K562 (cell line): ENCODE measurements around the gene C1orf74. TPM values are rescaled to one million over a fixed set of nuclear protein-coding genes. Genes with fewer than 3 reads are reported as not detected.
A peak's percentile ranks its signal among the peaks of the same experiment; 100 is the strongest.

Experiments used
- ARID3B ChIP-seq: fragments of 250-450 bp; sonication (Bioruptor Pico); IDR thresholded peaks from 2 replicates; pipeline ENCODE4 v1.4.0; 2020; ENCODE audit warnings: borderline replicate concordance
- CBFA2T2 ChIP-seq: fragments of 450-650 bp; conservative IDR thresholded peaks from 2 replicates; pipeline ENCODE4 v1.6.1; 2017; ENCODE audit warnings: mild to moderate bottlenecking
- CC2D1A ChIP-seq: fragments of 450-650 bp; IDR thresholded peaks from 2 replicates; pipeline ENCODE4 v1.6.1; 2017; ENCODE audit warnings: mild to moderate bottlenecking
- CREM ChIP-seq: IDR thresholded peaks from 2 replicates; pipeline ENCODE4 v1.6.1; 2014; ENCODE audit warnings: antibody characterized with exemption, low read depth
- DEAF1 ChIP-seq: fragments of 450-650 bp; formaldehyde crosslinking; IDR thresholded peaks from 2 replicates; pipeline ENCODE4 v1.4.0; 2020; ENCODE audit warnings: mild to moderate bottlenecking, moderate library complexity
- FOXO4 ChIP-seq: fragments of 450-650 bp; formaldehyde crosslinking; IDR thresholded peaks from 2 replicates; pipeline ENCODE4 v1.4.0; 2020; ENCODE audit warnings: mild to moderate bottlenecking, moderate library complexity
- GTF2E2 ChIP-seq: fragments of 200-800 bp; sonication (Bioruptor generic); IDR thresholded peaks from 2 replicates; pipeline ENCODE4 v1.6.1; 2016; ENCODE audit warnings: missing genetic modification characterization, missing compliant biosample characterization
- HDGF ChIP-seq: fragments of 450-650 bp; IDR thresholded peaks from 2 replicates; pipeline ENCODE4 v1.6.1; 2016
- HINFP ChIP-seq: fragments of 450-650 bp; conservative IDR thresholded peaks from 2 replicates; pipeline ENCODE4 v1.6.1; 2016; ENCODE audit warnings: missing genetic modification characterization, low read depth, mild to moderate bottlenecking, control low read depth, missing compliant biosample characterization
- NRF1 ChIP-seq, 2 experiments: fragments of 450-650 bp; IDR thresholded peaks in 1 of 2; conservative IDR thresholded peaks in 1 of 2; 2 replicates each; pipeline ENCODE4 v1.6.1; 2014; ENCODE audit warnings: mild to moderate bottlenecking in 2 of 2
- PHF8 ChIP-seq: fragments of 200-600 bp; sonication (generic); IDR thresholded peaks from 2 replicates; pipeline ENCODE4 v1.6.1; 2012; ENCODE audit warnings: mixed run types, mild to moderate bottlenecking, inconsistent platforms, low read length, moderate library complexity, borderline replicate concordance
- RB1 ChIP-seq: fragments of 450-650 bp; IDR thresholded peaks from 2 replicates; pipeline ENCODE4 v1.6.1; 2017; ENCODE audit warnings: low read depth, mild to moderate bottlenecking
- U2AF1 ChIP-seq: fragments of 200-400 bp; formaldehyde crosslinking; optimal IDR thresholded peaks from 2 replicates; pipeline ENCODE3; 2017; ENCODE audit warnings: mild to moderate bottlenecking, low read depth, low read length, moderate library complexity
- ZBED1 ChIP-seq: IDR thresholded peaks from 2 replicates; pipeline ENCODE4 v1.6.1; 2014
- ZMIZ1 ChIP-seq, 2 experiments: fragments of 150-350 bp in 1 of 2; IDR thresholded peaks; 2 replicates each; pipeline ENCODE4 v1.6.1; 2012 to 2016; ENCODE audit warnings: low read depth in 2 of 2, low read length in 2 of 2, mild to moderate bottlenecking in 1 of 2, moderate library complexity in 1 of 2
- ZNF23 ChIP-seq: fragments of 250-450 bp; sonication (Bioruptor Pico); IDR thresholded peaks from 2 replicates; pipeline ENCODE4 v1.4.0; 2020; ENCODE audit warnings: mild to moderate bottlenecking
- ZNF644 ChIP-seq: fragments of 200-800 bp; sonication (Bioruptor generic); IDR thresholded peaks from 2 replicates; pipeline ENCODE4 v1.6.1; 2016; ENCODE audit warnings: low read depth, missing genetic modification characterization, missing compliant biosample characterization
- polyA plus RNA-seq, 8 experiments: library from polyadenylated mRNA; depleted of rRNA in 4 of 8; stranded (reverse) in 5 of 8; unstranded in 3 of 8; fragments of >200 nt; fragmentation: Nextera tagmentation in 2 of 8; fragmentation: Illumina TruSeq in 1 of 8; extraction: Ambion mirVana in 2 of 8; extraction: Trizol in 1 of 8; gene quantifications; 2 replicates each; pipeline versions ENCODE4 v1.2.1 to v1.2.3, GENCODE V29; 2011 to 2014; ENCODE audit warnings: inconsistent platforms in 1 of 8, missing spikeins in 1 of 8
- total RNA-seq, 7 experiments: library from RNA; depleted of rRNA in 6 of 7; stranded (reverse); fragments of >200 nt in 6 of 7; fragmentation: Illumina TruSeq in 2 of 7; extraction: Trizol in 2 of 7; gene quantifications; 2 replicates each; pipeline versions ENCODE4 v1.2.1 to v1.2.3, GENCODE V29; 2011 to 2021; ENCODE audit warnings: low replicate concordance in 1 of 7

C1orf74 gene
- total and polyA plus RNA-seq, 9 of the 15 experiments (the other 6 are each of a cell fraction or from before 2014, with no cell fraction given) = 4.0 to 7.6 (median 5.7) TPM

- peak; percentile 93; the same call in 1 of the 2 replicates for TF ChIP-seq PHF8
- TF ChIP-seq DEAF1 (CRISPR knock-in tag) = peak; percentile 8; the same call in 1 of the 2 replicates
- peak in 1 of 2 experiments; percentile 49; a peak in 2 of 4 replicates for TF ChIP-seq ZMIZ1 (IDR thresholded peaks at IDR 0.05; ENCODE audit: low read depth in 2 of 2, low read length in 2 of 2)
- TF ChIP-seq ARID3B (CRISPR knock-in tag) = peak; percentile 7; the same call in 1 of the 2 replicates
- no peak; the same call in 1 of the 2 replicates for TF ChIP-seq HDGF
- TF ChIP-seq GTF2E2 = peak; percentile 92
- peak; percentile 91 for TF ChIP-seq ZNF644 (tag)
- peak; percentile 99 for TF ChIP-seq NRF1 (conservative IDR thresholded peaks at IDR 0.05 in 1 of 2, IDR thresholded peaks at IDR 0.05 in 1 of 2)
- peak; percentile 99 for TF ChIP-seq CREM
- no peak for TF ChIP-seq ZBED1
- no peak for TF ChIP-seq HINFP (tag)
- TF ChIP-seq CBFA2T2 = no peak
- no peak for TF ChIP-seq FOXO4 (CRISPR knock-in tag)
- no peak for TF ChIP-seq ZNF23 (CRISPR knock-in tag)
- TF ChIP-seq U2AF1 = no peak
- peak; percentile 74 for TF ChIP-seq CC2D1A
- TF ChIP-seq RB1 = peak; percentile 82
Measured at GRCh38 chr1:209784265-209785169, at the start of gene C1orf74 (continued).
